Astrocyte of the spinal cord (primary cell): ENCODE results near the gene PITX3.
"Not testable (repeated sequence)": the region's sequence is repeated elsewhere in the genome, so short reads cannot be mapped to it uniquely, and the experiment has no call there.

Experiments
- DNase-seq: peaks from one replicate; pipeline ENCODE4 v3.0.0; 2011; ENCODE audit warnings: low read depth, low spot score
- H3K4me3 ChIP-seq: 2 replicates; pipeline ENCODE4 v1.5.1; 2011; ENCODE audit warnings: low read depth, mild to moderate bottlenecking, low read length, moderate library complexity
- CTCF ChIP-seq: IDR thresholded peaks from 2 replicates; pipeline ENCODE4 v1.5.1; 2012; ENCODE audit warnings: low read depth, mild to moderate bottlenecking, low read length, inconsistent platforms
- in situ Hi-C: cut with HindIII; loops from 2 replicates; pipeline ENCODE4 v1.10.0; 2017; ENCODE audit warnings: low sequenced_read_pairs

Gene PITX3

GRCh38 chr10:102191956-102192355 is 49.4 kb downstream of the PITX3 start:
- no peak for TF ChIP-seq CTCF
- H3K4me3 ChIP-seq: no peak overlapping the region
- DNase-seq: no peak
- in situ Hi-C loops: no loop called here

- in situ Hi-C loops, H3K4me3 ChIP-seq, DNase-seq: not testable (repeated sequence)
Measured at GRCh38 chr10:102188941-102189898, 52.1 kb downstream of the PITX3 start.

- no peak for TF ChIP-seq CTCF
- no peak overlapping the region for H3K4me3 ChIP-seq
- DNase-seq: no peak
- in situ Hi-C loops: no loop called here
Measured at GRCh38 chr10:102188298-102188940, 52.9 kb downstream of the PITX3 start.

GRCh38 chr10:102185811-102186527 is 55.3 kb downstream of the PITX3 start:
- no peak for TF ChIP-seq CTCF
- no peak for DNase-seq
- in situ Hi-C loops: no loop called here
- no peak overlapping the region for H3K4me3 ChIP-seq

GRCh38 chr10:102185272-102185671 is 56.0 kb downstream of the PITX3 start:
- no peak for DNase-seq
- no peak overlapping the region for H3K4me3 ChIP-seq
- TF ChIP-seq CTCF: no peak
- in situ Hi-C loops: no loop called here

GRCh38 chr10:102184606-102185005 is 56.7 kb downstream of the PITX3 start:
- TF ChIP-seq CTCF: no peak
- in situ Hi-C loops: no loop called here
- DNase-seq: no peak
- H3K4me3 ChIP-seq: no peak overlapping the region
